GM12878 (cell line): ENCODE results near the gene DHPS. TPM values are rescaled to one million over a fixed set of nuclear protein-coding genes. Genes with fewer than 3 reads are reported as not detected.

ENCODE experiments used
- CBFB ChIP-seq: IDR thresholded peaks from 2 replicates; pipeline ENCODE4 v1.6.1; 2016; ENCODE audit warnings: antibody characterized with exemption, low read depth
- CBX3 ChIP-seq: fragments of 200-600 bp; sonication (generic); IDR thresholded peaks from 2 replicates; pipeline ENCODE4 v1.6.1; 2016; ENCODE audit warnings: low read depth, borderline replicate concordance
- CTCF ChIP-seq, 3 experiments: IDR thresholded peaks in 2 of 3; conservative IDR thresholded peaks in 1 of 3; 2 replicates each; pipeline ENCODE4 v1.5.1; 2011; ENCODE audit warnings: low read depth in 3 of 3, low read length in 3 of 3, mild to moderate bottlenecking in 3 of 3, control low read depth in 2 of 3, moderate library complexity in 2 of 3, inconsistent platforms in 1 of 3, mixed read lengths in 1 of 3; ENCODE audit not compliant: control insufficient read depth in 2 of 3, insufficient read depth in 1 of 3; ENCODE audit errors: extremely low read depth in 1 of 3
- DPF2 ChIP-seq: fragments of 450-650 bp; IDR thresholded peaks from 2 replicates; pipeline ENCODE4 v1.6.1; 2017; ENCODE audit warnings: mild to moderate bottlenecking
- FOXM1 ChIP-seq: IDR thresholded peaks from 2 replicates; pipeline ENCODE4 v1.6.1; 2012; ENCODE audit warnings: low read depth, mild to moderate bottlenecking, inconsistent platforms, low read length, moderate library complexity
- HDAC2 ChIP-seq: fragments of 200-600 bp; sonication (generic); IDR thresholded peaks from 2 replicates; pipeline ENCODE4 v1.6.1; 2017
- IKZF1 ChIP-seq: fragments of 450-650 bp; conservative IDR thresholded peaks from 2 replicates; pipeline ENCODE4 v1.6.1; 2017; ENCODE audit warnings: antibody characterized with exemption, mild to moderate bottlenecking
- LARP7 ChIP-seq: fragments of 450-650 bp; IDR thresholded peaks from 2 replicates; pipeline ENCODE4 v1.6.1; 2017; ENCODE audit warnings: mild to moderate bottlenecking
- MAX ChIP-seq: IDR thresholded peaks from 2 replicates; pipeline ENCODE4 v1.6.1; 2012; ENCODE audit warnings: low read depth, low read length, improper control_type of control experiment
- MYC ChIP-seq: IDR thresholded peaks from 2 replicates; pipeline ENCODE4 v1.6.1; 2011; ENCODE audit warnings: mild to moderate bottlenecking, low read length, moderate library complexity, inconsistent platforms; ENCODE audit not compliant: insufficient read depth, insufficient replicate concordance, insufficient read length, severe bottlenecking
- NRF1 ChIP-seq: conservative IDR thresholded peaks from 2 replicates; pipeline ENCODE4 v1.6.1; 2011; ENCODE audit warnings: mild to moderate bottlenecking, low read depth, low read length, improper control_type of control experiment
- PKNOX1 ChIP-seq: fragments of 450-650 bp; IDR thresholded peaks from 2 replicates; pipeline ENCODE4 v1.6.1; 2016; ENCODE audit warnings: mild to moderate bottlenecking
- PRDM15 ChIP-seq: fragments of 450-650 bp; formaldehyde crosslinking; IDR thresholded peaks from 2 replicates; pipeline ENCODE4 v1.4.0; 2020; ENCODE audit warnings: mild to moderate bottlenecking, moderate library complexity
- RB1 ChIP-seq: fragments of 450-650 bp; formaldehyde crosslinking; IDR thresholded peaks from 2 replicates; pipeline ENCODE4 v1.6.1; 2017; ENCODE audit warnings: mild to moderate bottlenecking, borderline replicate concordance
- RCOR1 ChIP-seq: conservative IDR thresholded peaks from 2 replicates; pipeline ENCODE4 v1.6.1; 2012; ENCODE audit warnings: low read depth, low read length, improper control_type of control experiment
- SMAD1 ChIP-seq: fragments of 450-650 bp; IDR thresholded peaks from 2 replicates; pipeline ENCODE4 v1.6.1; 2018; ENCODE audit warnings: mild to moderate bottlenecking, low read depth; ENCODE audit not compliant: partially characterized antibody
- TAF1 ChIP-seq: IDR thresholded peaks from 2 replicates; pipeline ENCODE4 v1.6.1; 2011; ENCODE audit warnings: mild to moderate bottlenecking, low read depth, low read length, borderline replicate concordance
- TCF3 ChIP-seq: IDR thresholded peaks from 2 replicates; pipeline ENCODE4 v1.6.1; 2012; ENCODE audit warnings: low read depth, mild to moderate bottlenecking, low read length, borderline replicate concordance; ENCODE audit not compliant: insufficient read depth
- USF1 ChIP-seq: IDR thresholded peaks from 2 replicates; pipeline ENCODE4 v1.6.1; 2011; ENCODE audit warnings: borderline replicate concordance, low read depth, mild to moderate bottlenecking, moderate library complexity, mixed read lengths, low read length; ENCODE audit not compliant: insufficient read depth; ENCODE audit errors: extremely low read length
- WRNIP1 ChIP-seq: IDR thresholded peaks from 2 replicates; pipeline ENCODE4 v1.6.1; 2011; ENCODE audit warnings: low read depth, low read length, improper control_type of control experiment, borderline replicate concordance
- ZNF274 ChIP-seq: IDR thresholded peaks from one replicate; pipeline ENCODE4 v1.8.0; 2011; ENCODE audit not compliant: insufficient read length, insufficient read depth
- ZSCAN29 ChIP-seq: fragments of 450-650 bp; IDR thresholded peaks from 2 replicates; pipeline ENCODE4 v1.6.1; 2017; ENCODE audit warnings: mild to moderate bottlenecking, moderate library complexity
- polyA plus RNA-seq, 11 experiments: library from polyadenylated mRNA; depleted of rRNA in 4 of 11; unstranded in 6 of 11; stranded (reverse) in 5 of 11; fragments of >200 nt; fragmentation: Nextera tagmentation in 4 of 11; fragmentation: Illumina TruSeq in 1 of 11; extraction: Ambion mirVana in 4 of 11; extraction: Trizol in 1 of 11; gene quantifications; 1 replicate in 1 of 11; 2 replicates in 10 of 11; pipeline versions ENCODE4 v1.2.1 to v1.2.3, GENCODE V29; 2011 to 2016; ENCODE audit warnings: inconsistent platforms in 2 of 11, missing spikeins in 2 of 11, low read depth in 1 of 11
- total RNA-seq, 4 experiments: library from RNA; depleted of rRNA in 3 of 4; stranded (reverse); fragments of >200 nt in 3 of 4; fragmentation: Illumina TruSeq in 1 of 4; extraction: Trizol in 1 of 4; gene quantifications; 2 replicates each; pipeline versions ENCODE4 v1.2.1 to v1.2.3, GENCODE V29; 2013 to 2021

The DHPS gene
- total and polyA plus RNA-seq, 10 of the 15 experiments (the other 5 are each of a cell fraction or from before 2014, with no cell fraction given) = 36.4 to 104 (median 83.4) TPM

GRCh38 chr19:12639901-12640613 lies 41.6 kb downstream of the DHPS start (continued):
- peak; percentile 64; the same call in 1 of the 2 replicates for TF ChIP-seq RB1
- TF ChIP-seq WRNIP1 = 0 out of 2 replicates have a peak, but pooled peaks have one; percentile 64
- TF ChIP-seq RCOR1 = peak; percentile 56; the same call in 1 of the 2 replicates
- peak; percentile 25; the same call in 1 of the 2 replicates for TF ChIP-seq PKNOX1
- TF ChIP-seq SMAD1 = no peak
- no peak for TF ChIP-seq TCF3
- TF ChIP-seq HDAC2 = no peak
- TF ChIP-seq ZNF274 = no peak
- TF ChIP-seq FOXM1 = no peak
- TF ChIP-seq IKZF1 = peak; percentile 68
- TF ChIP-seq NRF1 = no peak
- TF ChIP-seq USF1 = no peak
- TF ChIP-seq MAX = peak; percentile 52; the same call in 1 of the 2 replicates
- peak; percentile 35 for TF ChIP-seq MYC
- TF ChIP-seq ZSCAN29 = peak; percentile 72; the same call in 1 of the 2 replicates
- TF ChIP-seq TAF1 = no peak
- peak; percentile 74 to 93 (median 89); a peak in 5 of 6 replicates for TF ChIP-seq CTCF (IDR thresholded peaks at IDR 0.05 in 2 of 3, conservative IDR thresholded peaks at IDR 0.05 in 1 of 3; ENCODE audit: control insufficient read depth in 2 of 3, extremely low read depth in 1 of 3, insufficient read depth in 1 of 3, low read depth in 3 of 3, low read length in 3 of 3)
- TF ChIP-seq LARP7 = peak; percentile 68; the same call in 1 of the 2 replicates
- no peak for TF ChIP-seq CBX3
- no peak for TF ChIP-seq PRDM15 (CRISPR knock-in tag)
- peak; percentile 53; the same call in 1 of the 2 replicates for TF ChIP-seq DPF2
- peak; percentile 87 for TF ChIP-seq CBFB
